Activated T-cell treated with anti-CD3 and anti-CD28 coated beads, Interleukin-2, amount 50 U/mL, for 24 hours (primary cell): ENCODE data around the gene TMEM212.
A peak's percentile ranks its signal among the peaks of the same experiment; 100 is the strongest.

Source experiments
- DNase-seq: peaks from one replicate; pipeline ENCODE4 v3.0.0-alpha.2; 2020
- H3K27ac Mint-ChIP-seq: 2 replicates; pipeline ENCODE4 v1.8.0; 2020; ENCODE audit warnings: mild to moderate bottlenecking, mixed read lengths
- H3K27me3 Mint-ChIP-seq: 2 replicates; pipeline ENCODE4 v1.8.0; 2020; ENCODE audit warnings: mixed read lengths
- H3K36me3 Mint-ChIP-seq: 2 replicates; pipeline ENCODE4 v1.8.0; 2020; ENCODE audit warnings: low read depth, mixed read lengths
- H3K4me1 Mint-ChIP-seq: 2 replicates; pipeline ENCODE4 v1.8.0; 2020; ENCODE audit warnings: low read depth, mixed read lengths
- H3K4me3 Mint-ChIP-seq: 2 replicates; pipeline ENCODE4 v1.8.0; 2020; ENCODE audit warnings: mild to moderate bottlenecking, moderate library complexity, mixed read lengths
- H3K9me3 Mint-ChIP-seq: 2 replicates; pipeline ENCODE4 v1.8.0; 2020; ENCODE audit warnings: mixed read lengths

The TMEM212 gene

DNA sequence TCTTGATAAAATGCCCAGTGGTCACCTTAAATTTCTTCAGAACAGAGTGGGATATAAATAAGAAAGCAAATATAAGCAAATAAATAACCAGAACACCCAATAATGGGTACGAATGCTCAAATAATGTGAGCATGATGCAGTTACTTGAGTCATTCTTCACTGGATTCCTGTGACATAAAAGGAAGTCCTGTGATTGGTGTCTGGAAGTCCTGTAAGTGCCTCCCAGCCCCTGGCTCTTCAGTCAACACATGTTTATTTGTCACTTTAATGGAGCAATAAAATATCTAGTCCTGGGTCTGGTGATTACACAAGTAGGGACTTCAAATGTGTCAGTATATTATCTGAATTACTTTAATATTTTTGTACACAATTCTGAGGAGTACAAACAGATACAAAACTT is 30.4 kb downstream of the TMEM212 start:
- H3K27me3 Mint-ChIP-seq: peaks cover 7% of the 10 kb centered on the region
- no peak overlapping the region for H3K27ac Mint-ChIP-seq
- DNase-seq: no peak
- H3K36me3 Mint-ChIP-seq: no peaks in the 10 kb centered on the region
- H3K4me3 Mint-ChIP-seq: no peak overlapping the region
- peaks cover 15% of the 10 kb centered on the region for H3K4me1 Mint-ChIP-seq
- H3K9me3 Mint-ChIP-seq: no peaks in the 10 kb centered on the region

DNA sequence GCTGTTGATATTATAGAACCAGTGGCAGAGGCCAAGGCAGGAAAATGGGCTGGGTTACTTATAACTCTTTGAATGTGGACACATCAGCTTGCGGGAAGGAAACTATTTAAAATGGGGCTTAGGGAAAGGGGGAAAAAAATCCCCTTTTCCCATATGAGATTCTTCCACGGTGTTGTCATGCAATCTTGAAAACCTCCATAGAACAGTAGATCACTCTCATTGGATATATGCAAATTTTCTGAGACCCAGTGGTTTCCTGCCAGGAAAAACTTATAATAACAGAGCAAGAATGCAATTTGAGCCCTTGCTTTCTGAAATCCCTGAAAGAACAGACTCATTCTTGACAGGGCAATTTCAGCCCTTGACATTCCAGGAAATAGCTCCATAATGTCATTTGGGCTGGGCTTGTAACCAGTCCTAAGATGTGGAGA is 31.1 kb downstream of the TMEM212 start:
- DNase-seq: no peak
- no peaks in the 10 kb centered on the region for H3K36me3 Mint-ChIP-seq
- peaks cover 15% of the 10 kb centered on the region for H3K4me1 Mint-ChIP-seq
- no peaks in the 10 kb centered on the region for H3K9me3 Mint-ChIP-seq
- H3K27ac Mint-ChIP-seq: no peak overlapping the region
- no peak overlapping the region for H3K4me3 Mint-ChIP-seq
- H3K27me3 Mint-ChIP-seq: peaks cover 7% of the 10 kb centered on the region

DNA sequence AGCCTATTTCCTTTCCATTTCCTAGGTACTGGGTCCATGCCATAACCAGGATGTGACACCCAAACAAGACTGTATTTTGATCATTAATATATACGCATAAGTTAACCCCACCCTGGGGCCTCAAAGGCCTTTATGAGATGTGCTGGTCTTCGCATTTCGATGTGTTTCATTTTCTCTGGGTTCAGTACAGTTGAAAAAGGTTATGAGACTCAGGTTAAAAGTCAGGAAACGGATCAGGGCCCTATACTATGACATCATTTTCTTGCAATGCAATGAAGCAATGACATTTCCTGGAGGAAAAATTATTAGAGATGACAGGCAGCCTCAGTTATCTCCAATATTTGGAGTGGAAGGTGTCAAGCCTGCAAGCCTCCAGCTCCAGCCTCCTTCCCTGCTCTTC is 31.7 kb downstream of the TMEM212 start:
- H3K4me1 Mint-ChIP-seq: peaks cover 15% of the 10 kb centered on the region
- H3K9me3 Mint-ChIP-seq: no peaks in the 10 kb centered on the region
- peaks cover 7% of the 10 kb centered on the region for H3K27me3 Mint-ChIP-seq
- no peak overlapping the region for H3K27ac Mint-ChIP-seq
- no peak overlapping the region for H3K4me3 Mint-ChIP-seq
- H3K36me3 Mint-ChIP-seq: no peaks in the 10 kb centered on the region
- no peak for DNase-seq

DNA sequence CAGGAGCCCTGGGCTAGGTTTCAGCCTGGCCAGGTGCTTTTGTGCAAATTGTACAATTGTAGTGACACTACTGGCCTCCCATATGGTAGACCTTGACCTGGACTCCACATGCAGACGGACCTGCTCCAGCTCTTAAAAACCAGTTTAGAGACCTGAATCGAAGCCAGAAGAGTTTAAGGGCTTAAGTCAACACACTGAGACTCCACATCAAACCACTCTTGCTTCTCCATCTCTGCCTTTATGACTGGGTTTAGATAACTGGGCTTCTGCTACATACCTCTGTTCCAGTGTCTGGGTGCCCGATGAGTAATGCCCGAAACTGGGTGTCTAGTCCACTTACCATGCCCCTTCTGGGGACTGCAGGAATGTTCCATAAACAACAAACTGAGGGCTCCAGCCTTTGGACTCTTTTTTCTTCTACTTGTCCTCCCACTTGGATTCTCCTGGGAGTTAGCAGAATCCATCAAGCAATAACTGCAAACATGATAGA is 32.8 kb downstream of the TMEM212 start:
- Mint-ChIP-seq H3K27me3 (peaks cover 7% of the 10 kb centered on the region), H3K9me3 (no peaks in the 10 kb centered on the region), H3K4me1 (peaks cover 15% of the 10 kb centered on the region), H3K27ac (no peak overlapping the region), H3K4me3 (no peak overlapping the region), H3K36me3 (no peaks in the 10 kb centered on the region)
- no peak for DNase-seq

DNA sequence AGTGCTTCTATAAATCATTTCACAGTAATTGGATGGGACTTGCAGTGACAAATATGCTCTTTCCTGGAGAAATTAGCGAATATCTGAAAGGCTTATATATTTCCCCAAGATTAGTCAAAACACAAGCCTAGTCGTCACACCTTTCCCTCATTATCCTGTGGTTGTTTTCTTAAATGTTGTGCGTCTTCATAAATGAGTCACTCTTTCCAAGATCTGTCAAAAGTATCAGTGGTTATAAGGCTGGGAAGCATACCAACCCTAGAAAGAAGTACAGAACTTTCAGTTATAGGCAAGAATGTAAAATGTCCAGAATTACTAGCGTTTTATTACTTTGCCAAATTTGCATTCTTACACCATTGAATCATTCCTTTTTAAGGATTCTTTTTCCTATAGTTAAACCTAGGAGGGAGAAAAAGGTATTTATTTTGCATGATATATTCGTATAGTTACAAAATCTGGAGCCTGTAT is 33.6 kb downstream of the TMEM212 start:
- Mint-ChIP-seq H3K27ac (peak overlapping the region; percentile 72), H3K4me1 (peaks cover 15% of the 10 kb centered on the region), H3K27me3 (peaks cover 10% of the 10 kb centered on the region), H3K36me3 (no peaks in the 10 kb centered on the region), H3K4me3 (no peak overlapping the region), H3K9me3 (no peaks in the 10 kb centered on the region)
- no peak for DNase-seq

DNA sequence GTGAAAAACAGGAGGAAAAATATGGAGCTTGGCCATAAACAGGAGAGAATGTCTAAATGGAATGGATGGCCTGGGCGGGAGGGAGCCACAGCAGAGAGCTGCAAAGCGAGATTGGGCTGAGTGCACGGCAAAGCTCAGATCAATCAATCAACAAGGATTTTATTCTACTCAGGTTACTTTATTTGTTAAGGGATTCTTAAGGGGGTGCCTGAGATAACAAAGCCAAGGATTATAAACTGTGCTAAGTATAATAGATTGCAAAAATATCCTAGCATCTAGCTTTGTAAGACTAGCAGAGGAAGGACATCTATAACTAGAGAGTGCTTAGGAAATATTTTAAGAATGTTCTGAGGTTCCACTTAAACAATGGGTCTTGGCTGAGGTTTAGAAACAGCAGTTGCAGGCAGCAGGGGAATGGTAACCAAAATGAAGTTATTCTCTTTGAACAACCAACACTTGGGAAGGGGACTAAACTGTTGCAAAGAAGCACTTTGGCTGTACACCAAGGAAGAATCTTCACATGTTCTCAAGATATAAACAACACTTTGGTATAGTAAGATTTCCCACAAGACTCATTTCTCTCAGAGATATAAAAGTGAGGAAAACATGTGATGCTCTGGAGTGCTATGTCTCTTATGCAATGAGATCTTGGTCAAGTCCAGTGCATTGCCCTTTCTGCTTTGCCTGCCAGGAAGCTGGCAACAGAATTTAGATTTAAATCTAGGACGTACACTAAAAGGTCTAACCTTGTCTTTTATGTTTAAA is 35.5 kb downstream of the TMEM212 start:
- no peak for DNase-seq
- no peaks in the 10 kb centered on the region for H3K36me3 Mint-ChIP-seq
- no peaks in the 10 kb centered on the region for H3K9me3 Mint-ChIP-seq
- H3K27ac Mint-ChIP-seq: no peak overlapping the region
- H3K4me1 Mint-ChIP-seq: peaks cover 15% of the 10 kb centered on the region
- H3K4me3 Mint-ChIP-seq: no peak overlapping the region
- H3K27me3 Mint-ChIP-seq: peaks cover 11% of the 10 kb centered on the region

DNA sequence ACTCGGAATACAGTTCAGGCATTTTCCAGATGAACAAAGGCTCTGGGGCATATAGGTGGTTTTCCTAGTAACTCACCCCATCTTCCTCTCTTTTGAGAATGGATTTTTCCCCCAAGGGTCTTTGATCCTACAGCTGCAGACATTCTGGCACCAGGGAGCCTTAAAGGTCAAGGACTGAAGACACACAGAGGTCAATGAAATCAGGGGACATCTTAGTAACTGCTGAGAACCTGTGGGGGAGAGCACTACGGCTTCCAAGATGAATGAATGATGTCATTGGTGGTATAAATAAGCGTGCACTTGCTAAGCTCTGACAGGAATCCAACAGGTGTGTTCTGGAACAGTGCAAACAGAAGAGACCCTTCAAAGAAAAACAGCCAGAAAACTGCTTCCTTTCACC is 36.3 kb downstream of the TMEM212 start:
- peaks cover 14% of the 10 kb centered on the region for H3K4me1 Mint-ChIP-seq
- peaks cover 11% of the 10 kb centered on the region for H3K27me3 Mint-ChIP-seq
- H3K9me3 Mint-ChIP-seq: no peaks in the 10 kb centered on the region
- H3K27ac Mint-ChIP-seq: no peak overlapping the region
- no peaks in the 10 kb centered on the region for H3K36me3 Mint-ChIP-seq
- no peak overlapping the region for H3K4me3 Mint-ChIP-seq
- DNase-seq: no peak

DNA sequence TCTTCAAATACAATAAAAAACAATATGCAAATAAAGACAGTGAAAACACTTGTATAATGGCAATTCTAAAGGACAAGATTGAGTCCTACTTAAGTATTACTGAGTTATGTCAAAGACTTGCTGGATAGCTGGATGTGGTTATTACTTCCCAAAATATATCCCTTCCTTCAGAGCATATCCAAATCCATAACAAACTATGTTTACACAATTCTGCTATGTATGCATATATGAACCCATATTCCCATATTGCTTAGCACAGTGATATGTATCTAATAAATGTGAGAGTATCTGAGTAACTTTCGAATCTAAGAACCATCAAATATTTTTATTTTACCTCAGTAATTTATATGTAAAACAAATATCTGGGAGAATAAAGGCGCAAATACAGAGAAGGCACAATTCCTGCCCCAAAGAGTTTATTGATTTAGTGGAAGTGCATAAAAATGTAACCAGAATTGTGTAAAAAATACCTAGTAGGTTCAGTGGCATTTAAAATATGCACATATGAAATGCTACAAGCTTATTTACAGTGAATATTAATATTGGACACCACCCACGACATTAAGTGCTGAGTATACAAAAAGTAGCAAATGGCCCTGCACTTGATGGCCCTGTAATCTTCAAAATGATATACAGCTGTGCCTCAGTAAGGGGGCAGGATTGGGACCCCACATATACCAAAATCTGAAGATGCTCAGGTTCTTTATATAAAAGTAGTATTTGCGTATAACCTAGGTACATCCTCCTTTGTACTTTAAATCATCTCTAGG is 37.1 kb downstream of the TMEM212 start:
- no peak overlapping the region for H3K4me3 Mint-ChIP-seq
- peaks cover 14% of the 10 kb centered on the region for H3K27me3 Mint-ChIP-seq

DNA sequence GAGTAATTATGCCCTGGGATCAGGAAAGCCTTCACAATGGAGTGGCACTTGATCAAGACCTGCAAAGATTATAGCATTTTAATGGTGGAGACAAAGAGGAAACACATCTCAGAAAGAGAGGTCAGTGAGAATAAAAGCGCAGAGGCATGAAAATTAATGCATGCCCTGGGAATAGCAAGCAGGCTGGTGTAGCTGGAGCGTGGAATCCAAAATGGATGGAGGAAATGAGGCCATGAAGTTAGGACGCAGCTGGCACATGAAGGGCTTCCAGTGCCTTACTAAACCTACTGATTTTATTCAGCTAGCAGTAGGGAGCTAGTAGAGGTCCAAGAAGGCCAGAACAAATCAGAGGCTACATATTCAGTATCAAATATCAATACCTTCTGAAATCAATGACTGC is 38.1 kb downstream of the TMEM212 start:
- H3K9me3 Mint-ChIP-seq: no peaks in the 10 kb centered on the region
- no peak overlapping the region for H3K27ac Mint-ChIP-seq
- H3K36me3 Mint-ChIP-seq: no peaks in the 10 kb centered on the region
- DNase-seq: no peak
- H3K4me3 Mint-ChIP-seq: no peak overlapping the region
- H3K27me3 Mint-ChIP-seq: peaks cover 14% of the 10 kb centered on the region
- peaks cover 8% of the 10 kb centered on the region for H3K4me1 Mint-ChIP-seq

More for the DNA sequence above, 37.1 kb downstream of the TMEM212 start:
- H3K36me3 Mint-ChIP-seq: no peaks in the 10 kb centered on the region
- H3K4me1 Mint-ChIP-seq: peaks cover 13% of the 10 kb centered on the region
- no peaks in the 10 kb centered on the region for H3K9me3 Mint-ChIP-seq
- no peak for DNase-seq
- no peak overlapping the region for H3K27ac Mint-ChIP-seq

DNA sequence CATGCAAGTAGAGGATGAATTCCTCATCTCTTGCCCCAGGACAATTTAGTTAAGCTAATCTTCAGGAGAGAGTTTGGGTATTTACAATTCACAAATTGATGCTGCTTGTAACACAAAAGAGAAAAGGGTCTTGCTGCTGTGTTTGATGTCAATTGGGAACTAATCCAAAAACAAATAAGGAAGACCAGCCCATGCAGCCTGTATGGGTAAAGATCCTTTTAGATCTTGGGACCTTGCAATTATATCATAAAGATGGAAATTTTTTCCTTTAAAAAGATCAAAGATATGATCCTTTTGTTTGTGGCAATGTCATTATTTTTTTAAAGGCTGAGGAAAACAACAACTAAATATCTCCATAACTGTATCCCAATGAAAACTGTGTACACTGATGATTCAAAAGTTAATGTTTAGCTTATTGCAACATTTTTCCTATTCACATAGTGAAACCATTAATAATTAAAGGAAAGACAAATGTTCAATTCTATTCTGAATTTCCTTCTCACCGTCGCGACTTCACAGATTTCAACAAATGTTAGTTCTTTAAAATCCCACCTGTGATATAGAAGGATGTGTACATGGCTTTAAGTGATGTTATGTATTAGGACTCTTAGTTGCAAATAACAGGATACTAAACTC is 40.2 kb downstream of the TMEM212 start:
- H3K4me1 Mint-ChIP-seq: no peaks in the 10 kb centered on the region
- no peak for DNase-seq
- H3K27ac Mint-ChIP-seq: no peak overlapping the region
- no peaks in the 10 kb centered on the region for H3K36me3 Mint-ChIP-seq
- peaks cover 16% of the 10 kb centered on the region for H3K27me3 Mint-ChIP-seq
- peaks cover 2% of the 10 kb centered on the region for H3K9me3 Mint-ChIP-seq
- no peak overlapping the region for H3K4me3 Mint-ChIP-seq

DNA sequence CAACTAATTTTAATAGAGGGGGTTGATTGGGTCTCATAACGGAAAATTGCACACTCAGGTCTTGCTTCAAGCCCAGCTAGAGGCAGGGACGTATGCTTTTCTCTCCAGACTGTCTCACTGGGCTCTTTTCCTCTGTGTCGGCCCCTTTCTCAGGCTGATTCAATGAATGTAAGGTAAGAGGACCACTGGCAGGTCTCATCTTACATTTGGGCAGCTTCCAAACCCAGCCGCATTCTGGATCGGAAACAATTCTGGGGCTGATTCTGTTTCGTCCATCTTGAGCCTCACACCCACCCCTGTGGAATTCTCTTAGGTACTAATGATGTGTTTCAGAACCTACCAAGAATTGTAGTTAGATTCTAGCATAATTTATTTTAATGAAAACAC is 40.7 kb downstream of the TMEM212 start:
- H3K9me3 Mint-ChIP-seq: peaks cover 2% of the 10 kb centered on the region
- H3K4me1 Mint-ChIP-seq: no peaks in the 10 kb centered on the region
- H3K27ac Mint-ChIP-seq: no peak overlapping the region
- H3K36me3 Mint-ChIP-seq: no peaks in the 10 kb centered on the region
- peaks cover 15% of the 10 kb centered on the region for H3K27me3 Mint-ChIP-seq
- no peak overlapping the region for H3K4me3 Mint-ChIP-seq
- DNase-seq: no peak

DNA sequence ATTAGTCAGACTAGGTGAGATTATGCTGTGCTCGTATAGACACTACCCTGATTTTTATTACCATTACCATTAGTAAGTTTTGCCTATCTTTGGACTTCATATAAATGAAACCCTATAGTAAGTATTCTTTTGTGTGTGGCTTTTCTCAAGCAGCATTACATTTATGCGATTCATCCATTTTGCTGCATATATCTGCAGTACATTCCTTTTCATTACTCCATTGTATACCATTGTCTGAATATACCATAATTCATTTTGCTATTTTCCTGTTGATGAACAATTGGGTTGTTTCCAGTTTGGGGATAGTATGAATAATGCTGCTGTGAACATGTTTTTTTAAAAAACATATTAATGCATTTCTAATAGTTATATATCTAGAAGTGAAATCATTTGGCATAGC is 45.3 kb downstream of the TMEM212 start:
- Mint-ChIP-seq H3K4me1 (peaks cover 13% of the 10 kb centered on the region), H3K27ac (no peak overlapping the region), H3K4me3 (no peak overlapping the region), H3K27me3 (peaks cover 14% of the 10 kb centered on the region), H3K9me3 (peaks cover 4% of the 10 kb centered on the region), H3K36me3 (no peaks in the 10 kb centered on the region)
- DNase-seq: no peak

DNA sequence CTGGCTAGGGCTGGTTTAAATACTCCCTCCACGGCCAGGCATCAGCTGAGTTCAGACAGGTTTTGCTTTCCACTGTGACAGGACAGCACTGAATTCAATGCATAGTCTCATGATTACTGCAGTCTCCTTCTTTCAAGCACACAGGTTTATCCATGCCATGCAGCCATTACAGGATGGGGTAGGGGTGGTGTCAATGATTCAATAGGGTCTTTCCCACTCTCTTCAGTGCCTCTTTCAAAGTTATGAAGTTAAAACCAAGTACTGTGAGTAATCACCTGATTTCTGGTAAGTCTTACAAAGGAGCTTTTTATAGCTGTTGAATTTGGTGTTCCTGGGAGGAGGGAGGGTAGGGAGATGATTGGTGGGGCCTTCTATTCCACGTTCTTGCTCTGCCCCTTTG is 47.2 kb downstream of the TMEM212 start:
- peaks cover 13% of the 10 kb centered on the region for H3K4me1 Mint-ChIP-seq
- H3K36me3 Mint-ChIP-seq: no peaks in the 10 kb centered on the region
- H3K27ac Mint-ChIP-seq: peak overlapping the region; percentile 31
- peaks cover 4% of the 10 kb centered on the region for H3K9me3 Mint-ChIP-seq
- no peak overlapping the region for H3K4me3 Mint-ChIP-seq
- H3K27me3 Mint-ChIP-seq: peaks cover 21% of the 10 kb centered on the region
- DNase-seq: no peak

DNA sequence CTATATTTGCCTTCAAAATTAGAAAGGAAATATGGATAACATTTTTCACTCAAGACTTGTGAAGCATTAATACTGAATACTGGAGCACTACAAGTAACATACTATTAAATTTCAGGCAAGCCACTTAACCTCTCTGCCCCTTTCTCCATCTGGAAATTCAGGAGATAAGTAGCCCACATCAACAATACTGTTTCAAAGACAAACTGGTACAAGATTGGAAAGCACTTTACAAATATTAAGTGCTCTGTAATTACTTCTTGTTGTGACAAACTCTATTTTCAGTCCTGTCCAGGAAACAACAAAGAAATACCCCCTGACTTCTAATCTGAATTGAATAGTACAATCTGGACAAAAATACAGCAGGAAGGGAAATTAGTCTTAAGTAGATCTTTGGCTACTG is 49.3 kb downstream of the TMEM212 start:
- Mint-ChIP-seq H3K4me3 (no peak overlapping the region), H3K4me1 (peaks cover 13% of the 10 kb centered on the region), H3K36me3 (no peaks in the 10 kb centered on the region), H3K27ac (no peak overlapping the region), H3K9me3 (peaks cover 4% of the 10 kb centered on the region), H3K27me3 (peaks cover 22% of the 10 kb centered on the region)
- no peak for DNase-seq

DNA sequence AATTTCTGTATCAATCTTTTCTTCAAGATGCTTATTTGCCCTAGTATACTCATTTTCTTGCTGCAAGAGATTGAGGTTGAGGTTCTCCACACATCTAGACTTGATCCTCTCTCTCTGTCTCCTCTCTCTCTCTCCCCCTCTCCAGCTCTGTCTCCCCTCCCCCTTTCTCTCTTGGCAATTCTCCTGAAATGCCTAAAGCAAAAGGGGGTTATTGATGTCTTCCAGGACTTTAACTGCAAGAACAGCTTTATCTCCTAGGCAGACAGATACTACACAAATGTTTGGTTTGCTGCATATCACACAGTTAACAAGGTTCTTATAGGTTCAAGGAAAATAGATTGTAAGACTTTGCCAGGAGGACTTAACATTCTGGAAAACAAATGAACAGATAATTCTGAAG is 52.1 kb downstream of the TMEM212 start:
- Mint-ChIP-seq H3K4me1 (peaks cover 10% of the 10 kb centered on the region), H3K36me3 (no peaks in the 10 kb centered on the region), H3K27ac (no peak overlapping the region), H3K4me3 (no peak overlapping the region), H3K27me3 (peaks cover 22% of the 10 kb centered on the region), H3K9me3 (no peaks in the 10 kb centered on the region)
- no peak for DNase-seq
